GM12801 (cell line): ENCODE measurements around the gene CEP128.

Source experiments
- TF ChIP-seq, protein P1 (sequence below): IDR thresholded peaks from one replicate; pipeline ENCODE4 v1.5.1; 2011; ENCODE audit warnings: control low read depth; ENCODE audit not compliant: insufficient read length; ENCODE audit errors: extremely low read depth

The CEP128 gene

DNA sequence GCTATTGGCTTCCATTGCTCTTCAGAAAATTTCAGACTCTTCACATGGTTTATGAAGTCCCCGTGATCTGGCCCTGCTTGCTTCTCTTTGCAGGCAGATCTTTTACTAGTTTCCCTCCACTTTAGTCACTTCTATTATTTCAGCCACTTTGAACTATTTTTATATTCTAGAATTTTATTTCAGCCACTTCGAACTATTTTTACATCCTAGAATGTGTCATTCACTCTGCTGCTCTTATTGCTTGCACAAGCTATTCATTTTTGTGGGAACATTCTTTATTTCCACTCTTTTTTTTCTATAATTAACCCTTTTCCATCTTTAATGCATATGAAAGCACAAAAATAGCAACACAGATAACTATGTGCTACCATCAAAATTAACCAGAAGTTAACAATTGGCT, 38.4 kb upstream of the CEP128 start:
- TF ChIP-seq, protein P1, sequence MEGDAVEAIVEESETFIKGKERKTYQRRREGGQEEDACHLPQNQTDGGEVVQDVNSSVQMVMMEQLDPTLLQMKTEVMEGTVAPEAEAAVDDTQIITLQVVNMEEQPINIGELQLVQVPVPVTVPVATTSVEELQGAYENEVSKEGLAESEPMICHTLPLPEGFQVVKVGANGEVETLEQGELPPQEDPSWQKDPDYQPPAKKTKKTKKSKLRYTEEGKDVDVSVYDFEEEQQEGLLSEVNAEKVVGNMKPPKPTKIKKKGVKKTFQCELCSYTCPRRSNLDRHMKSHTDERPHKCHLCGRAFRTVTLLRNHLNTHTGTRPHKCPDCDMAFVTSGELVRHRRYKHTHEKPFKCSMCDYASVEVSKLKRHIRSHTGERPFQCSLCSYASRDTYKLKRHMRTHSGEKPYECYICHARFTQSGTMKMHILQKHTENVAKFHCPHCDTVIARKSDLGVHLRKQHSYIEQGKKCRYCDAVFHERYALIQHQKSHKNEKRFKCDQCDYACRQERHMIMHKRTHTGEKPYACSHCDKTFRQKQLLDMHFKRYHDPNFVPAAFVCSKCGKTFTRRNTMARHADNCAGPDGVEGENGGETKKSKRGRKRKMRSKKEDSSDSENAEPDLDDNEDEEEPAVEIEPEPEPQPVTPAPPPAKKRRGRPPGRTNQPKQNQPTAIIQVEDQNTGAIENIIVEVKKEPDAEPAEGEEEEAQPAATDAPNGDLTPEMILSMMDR = no peak

DNA sequence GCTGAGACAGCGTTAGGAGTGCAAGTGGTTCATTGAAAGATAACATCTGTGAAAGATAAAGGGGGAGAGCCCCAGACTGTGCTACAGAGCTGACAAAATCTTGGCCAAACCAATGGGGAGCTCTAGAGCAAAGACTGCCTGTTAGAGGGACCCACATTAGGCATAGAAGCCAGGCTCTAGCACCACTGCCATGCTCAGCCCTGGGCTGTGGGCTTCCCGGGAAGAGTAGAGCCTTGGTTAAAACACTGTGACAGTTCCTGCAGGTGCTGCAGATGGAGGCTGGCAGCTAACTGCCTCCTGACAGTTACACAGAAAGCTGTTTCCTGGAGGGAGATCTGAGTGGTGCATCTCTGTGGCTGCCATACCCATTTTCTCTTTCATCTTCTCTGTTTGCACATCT, 36.9 kb upstream of the CEP128 start:
- TF ChIP-seq, protein P1 = no peak

- TF ChIP-seq, protein P1 = no peak
Measured at GRCh38 chr14:80977221-80977620, 35.7 kb upstream of the CEP128 start.

DNA sequence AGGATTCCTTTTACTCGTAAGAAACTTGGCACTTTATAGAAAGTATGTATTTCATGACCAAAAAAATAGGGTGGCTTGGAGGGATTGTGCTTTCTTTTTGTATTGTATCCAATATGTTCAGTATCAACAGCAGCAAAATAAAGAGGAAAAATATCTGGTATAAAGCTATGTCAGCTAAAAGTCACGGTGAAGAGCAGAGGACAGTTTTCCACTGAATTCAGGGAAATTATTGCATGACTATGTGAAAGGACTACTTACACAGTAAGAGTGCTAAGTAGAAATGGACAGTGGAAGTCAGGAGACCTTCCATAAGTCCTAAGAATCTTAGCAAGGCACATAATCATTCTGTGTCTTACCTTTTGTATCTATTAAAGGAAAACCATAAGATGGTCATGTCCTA, 33.1 kb upstream of the CEP128 start:
- TF ChIP-seq, protein P1 = no peak

- TF ChIP-seq, protein P1 = no peak
Measured at GRCh38 chr14:80973931-80974641, 32.5 kb upstream of the CEP128 start.

DNA sequence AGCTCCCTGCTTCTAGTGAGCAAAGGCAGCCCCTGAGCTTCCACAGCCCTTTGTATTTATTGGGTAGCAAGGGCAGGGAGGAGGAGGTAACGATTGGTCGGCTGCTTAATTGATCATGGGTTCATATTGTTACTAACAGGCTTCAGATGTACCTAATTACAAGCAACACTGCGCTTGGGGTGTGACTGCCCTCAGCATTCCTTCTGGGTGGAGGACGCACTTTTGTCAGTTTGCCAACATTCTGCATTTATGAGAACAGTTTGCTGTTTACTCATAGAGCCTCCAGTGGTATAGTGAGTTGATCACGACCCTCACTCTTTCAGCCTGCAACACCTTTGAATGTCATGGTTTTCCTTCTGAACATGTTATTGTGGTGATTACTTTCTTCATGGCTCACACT, 23.5 kb upstream of the CEP128 start:
- TF ChIP-seq, protein P1 = no peak

GRCh38 chr14:80959496-80959895, 18.0 kb upstream of the CEP128 start:
- TF ChIP-seq, protein P1 = no peak
